PFSK-1 (cell line): ENCODE results near the gene TMEM53.

Experiments
- FOXP2 ChIP-seq: optimal IDR thresholded peaks from 2 replicates; pipeline ENCODE3; 2011; ENCODE audit warnings: borderline replicate concordance, control low read depth, inconsistent platforms; ENCODE audit not compliant: insufficient read depth; ENCODE audit errors: extremely low read length, extremely low read depth
- POLR2AphosphoS5 ChIP-seq: IDR thresholded peaks from 2 replicates; pipeline ENCODE4 v1.6.1; 2012; ENCODE audit warnings: low read depth, mild to moderate bottlenecking, control low read depth, low read length, moderate library complexity
- REST ChIP-seq, 2 experiments: IDR thresholded peaks; 2 replicates each; pipeline versions ENCODE4 v1.6.1 to v1.8.0; 2011 to 2012; ENCODE audit warnings: low read depth in 2 of 2, low read length in 2 of 2, control low read depth in 1 of 2, inconsistent platforms in 1 of 2, mild to moderate bottlenecking in 1 of 2, moderate library complexity in 1 of 2; ENCODE audit not compliant: insufficient read depth in 1 of 2
- SIN3A ChIP-seq: IDR thresholded peaks from 2 replicates; pipeline ENCODE4 v1.6.1; 2012; ENCODE audit warnings: mild to moderate bottlenecking, low read length, moderate library complexity, borderline replicate concordance; ENCODE audit not compliant: insufficient read depth
- TAF1 ChIP-seq: IDR thresholded peaks from 2 replicates; pipeline ENCODE4 v1.6.1; 2012; ENCODE audit warnings: low read length, control low read depth, borderline replicate concordance; ENCODE audit not compliant: insufficient read depth

The TMEM53 gene

DNA sequence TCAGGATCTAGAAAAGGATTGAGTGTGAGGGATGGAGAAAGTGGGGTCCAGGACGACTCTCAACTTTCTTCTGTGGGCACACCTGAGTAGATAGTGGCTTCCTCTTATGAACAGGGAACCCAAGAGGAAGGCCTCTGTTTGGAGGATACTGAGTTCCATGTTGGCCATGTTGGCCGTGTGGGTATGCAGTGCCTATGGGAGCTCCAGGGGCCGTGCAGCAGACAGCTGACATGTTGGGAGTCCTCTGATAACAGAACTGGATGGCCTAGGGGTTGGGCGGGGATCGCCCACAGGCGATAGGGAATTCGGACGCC is 43.0 kb downstream of the TMEM53 start:
- no peak for TF ChIP-seq REST (IDR thresholded peaks at IDR 0.05; ENCODE audit: insufficient read depth in 1 of 2, low read depth in 2 of 2, low read length in 2 of 2)
- TF ChIP-seq TAF1: no peak
- no peak for TF ChIP-seq FOXP2
- no peak for TF ChIP-seq SIN3A
- TF ChIP-seq POLR2AphosphoS5: no peak

DNA sequence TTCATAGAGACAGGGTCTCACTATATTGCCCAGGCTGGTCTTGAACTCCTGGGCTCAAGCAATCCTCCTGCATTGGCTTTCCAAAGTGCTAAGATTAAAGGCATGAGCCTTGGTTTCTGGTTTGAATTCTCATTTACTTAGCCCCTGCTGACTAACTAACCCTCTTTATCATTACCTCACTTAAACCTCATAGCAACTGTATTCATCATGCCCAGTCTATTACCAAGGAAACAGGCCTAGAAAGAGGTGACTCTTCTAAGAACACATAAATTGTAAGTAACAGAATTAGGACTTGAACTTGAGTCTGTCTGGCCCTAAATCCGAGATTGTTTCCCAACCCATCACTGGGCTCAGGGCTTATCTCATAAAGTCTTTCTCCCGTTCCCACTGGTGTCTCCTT is 44.2 kb downstream of the TMEM53 start:
- TF ChIP-seq SIN3A (no peak), REST (IDR thresholded peaks at IDR 0.05; ENCODE audit: insufficient read depth in 1 of 2, low read depth in 2 of 2, low read length in 2 of 2) (no peak), TAF1 (no peak), FOXP2 (no peak), POLR2AphosphoS5 (no peak)

DNA sequence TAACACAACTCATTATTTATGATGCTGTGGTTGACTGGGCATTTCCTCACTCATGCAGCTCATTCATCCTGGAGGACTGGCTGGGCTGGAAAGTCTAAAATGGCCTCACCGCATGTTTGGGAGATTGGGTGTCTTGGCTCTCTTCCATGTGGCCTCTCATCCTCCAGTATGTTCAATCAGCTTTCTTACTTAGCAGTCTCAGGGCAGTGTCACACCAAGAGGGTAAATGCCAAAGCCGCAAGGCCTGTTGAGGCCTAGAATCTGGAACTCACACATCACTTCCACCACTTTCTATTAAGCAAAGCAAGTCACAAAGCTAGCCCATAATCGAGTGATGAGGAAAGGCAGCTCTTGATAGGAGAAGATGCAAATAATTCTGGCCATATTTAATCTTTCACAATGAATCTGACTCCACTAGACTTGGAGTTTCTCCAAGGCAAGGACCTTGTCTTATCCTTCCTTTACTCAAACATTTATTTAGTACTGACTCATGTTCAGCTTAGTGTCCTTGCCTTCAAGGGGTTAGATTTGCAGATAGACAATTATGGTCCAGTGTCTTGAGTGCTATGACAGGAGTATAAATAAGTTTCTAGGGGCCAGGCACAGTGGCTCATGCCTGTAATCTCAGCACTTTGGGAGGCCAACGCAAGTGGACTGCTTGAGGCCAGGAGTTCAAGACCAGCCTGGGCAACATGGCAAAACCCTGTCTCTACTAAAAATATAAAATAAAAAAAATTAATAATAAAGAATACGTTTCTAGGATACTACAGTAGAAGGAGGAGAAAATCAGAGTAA is 45.1 kb downstream of the TMEM53 start:
- TF ChIP-seq FOXP2 (no peak), TAF1 (no peak), REST (IDR thresholded peaks at IDR 0.05; ENCODE audit: insufficient read depth in 1 of 2, low read depth in 2 of 2, low read length in 2 of 2) (no peak), SIN3A (no peak), POLR2AphosphoS5 (no peak)

DNA sequence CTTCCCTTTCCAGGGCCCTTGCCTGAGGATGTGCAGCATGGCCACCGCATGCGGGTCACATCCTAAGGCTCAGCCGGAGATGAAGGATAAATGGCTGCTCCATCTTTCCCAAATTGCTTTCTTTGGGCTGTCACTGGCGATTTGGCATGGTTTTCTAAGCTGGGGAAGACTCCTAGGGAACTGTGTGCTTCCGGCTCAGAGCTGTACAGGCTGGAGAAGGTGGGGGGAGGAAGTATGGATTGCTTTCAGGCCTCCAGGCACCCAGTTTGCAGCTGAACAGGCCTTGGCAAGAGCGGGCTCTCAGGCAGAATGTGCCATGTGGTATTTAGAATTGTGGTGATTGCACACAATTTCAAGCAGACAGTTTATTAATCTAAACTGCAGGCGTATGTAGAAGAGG is 48.9 kb downstream of the TMEM53 start:
- no peak for TF ChIP-seq POLR2AphosphoS5
- TF ChIP-seq TAF1: no peak
- no peak for TF ChIP-seq REST (IDR thresholded peaks at IDR 0.05; ENCODE audit: insufficient read depth in 1 of 2, low read depth in 2 of 2, low read length in 2 of 2)
- TF ChIP-seq SIN3A: no peak
- TF ChIP-seq FOXP2: no peak
